HG03108 (cell line): ENCODE results near the gene EFHC2.
"Not testable (repeated sequence)": the region's sequence is repeated elsewhere in the genome, so short reads cannot be mapped to it uniquely, and the experiment has no call there.

Source experiments
- ATAC-seq: cut with Tn5 transposase; IDR thresholded peaks from one replicate; pipeline ENCODE4 v1.9.1; 2021; ENCODE audit warnings: moderate library complexity; ENCODE audit not compliant: unreplicated experiment

The EFHC2 gene

DNA sequence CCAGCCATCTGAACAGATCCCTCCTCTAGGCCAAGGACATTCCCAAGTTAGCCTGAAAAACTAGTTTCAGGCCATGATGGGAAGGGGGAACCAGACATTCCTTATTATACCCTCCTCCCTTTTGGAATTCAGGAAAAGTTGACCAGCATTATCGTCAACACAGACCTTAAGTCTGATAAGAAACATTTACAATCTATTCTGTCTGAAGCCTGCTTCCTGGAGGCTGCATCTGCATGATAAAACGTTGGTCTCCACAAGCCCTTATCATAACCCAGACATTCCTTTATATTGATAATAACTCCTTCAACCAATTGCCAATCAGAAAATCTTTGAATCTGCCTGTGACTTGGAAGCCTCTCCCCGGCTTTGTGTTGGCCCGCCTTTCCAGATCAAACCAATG lies 44.3 kb downstream of the EFHC2 start:
- no peak for ATAC-seq

DNA sequence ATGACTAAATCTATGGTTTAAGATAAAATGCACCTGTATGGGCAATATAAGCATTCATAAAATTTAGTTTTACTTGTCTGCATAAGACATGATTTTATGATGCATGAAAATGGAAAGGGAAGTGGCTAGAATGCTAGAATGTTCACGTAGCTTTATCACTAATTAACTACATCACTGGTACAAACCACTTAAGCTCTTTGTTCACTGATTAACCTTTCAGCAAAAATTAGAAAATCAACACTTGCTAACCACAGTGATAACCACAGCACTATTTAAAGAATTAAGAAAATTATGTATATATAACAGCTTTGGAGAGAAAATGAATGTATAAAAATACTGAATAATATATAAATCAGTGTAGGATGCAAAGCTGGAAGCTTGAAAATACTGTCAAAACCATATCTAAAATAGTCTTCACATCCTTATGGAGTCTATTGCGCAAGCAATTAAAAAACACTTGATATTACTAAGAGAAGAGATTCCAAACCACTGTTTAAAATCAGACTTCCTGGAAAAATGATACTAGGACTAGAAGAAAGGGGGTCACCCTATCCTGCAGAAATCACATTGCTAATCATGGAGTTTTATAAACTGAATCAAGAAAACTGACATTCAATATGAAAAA lies 51.9 kb downstream of the EFHC2 start:
- ATAC-seq: peak; percentile 63

- ATAC-seq: no peak
Observed at GRCh38 chrX:44290718-44291117, 52.8 kb downstream of the EFHC2 start.

DNA sequence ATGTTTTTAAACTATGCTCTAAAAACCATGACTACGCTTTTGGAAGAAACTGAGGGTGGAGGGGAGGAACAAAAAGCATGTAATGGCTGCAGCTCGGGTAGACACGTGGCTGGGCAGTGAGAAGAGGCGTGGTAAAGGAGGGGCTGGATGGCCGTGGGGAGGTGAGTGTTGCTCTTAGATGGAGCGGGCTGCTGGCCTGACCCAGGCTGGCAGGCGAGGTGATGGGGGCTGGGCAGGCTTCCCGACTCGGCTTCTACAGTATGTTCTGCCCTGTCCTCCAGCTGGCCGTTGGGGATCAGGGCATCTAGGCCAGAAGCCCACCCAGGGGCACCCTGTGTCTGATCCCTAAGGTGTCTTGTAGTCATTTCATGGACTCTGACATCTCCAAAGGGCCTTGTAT lies 60.7 kb downstream of the EFHC2 start:
- ATAC-seq: no peak

DNA sequence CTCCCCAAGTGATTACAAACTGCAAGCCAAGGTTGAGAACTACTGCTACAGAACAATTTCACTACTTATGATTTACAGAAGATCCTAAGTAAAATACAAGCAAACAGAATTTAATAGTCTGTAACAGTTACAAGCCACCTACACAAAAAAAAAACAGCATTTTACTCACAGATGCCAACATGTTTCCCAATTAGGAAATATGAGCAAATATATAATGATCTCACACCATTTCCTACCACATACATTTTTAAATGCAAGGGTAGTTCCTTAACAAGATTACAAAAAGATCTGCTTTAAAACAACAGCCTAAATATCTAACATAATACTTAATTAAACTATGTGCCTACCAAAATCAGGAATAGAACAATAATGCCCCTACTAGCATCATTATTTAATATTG lies 63.4 kb downstream of the EFHC2 start:
- ATAC-seq: no peak

DNA sequence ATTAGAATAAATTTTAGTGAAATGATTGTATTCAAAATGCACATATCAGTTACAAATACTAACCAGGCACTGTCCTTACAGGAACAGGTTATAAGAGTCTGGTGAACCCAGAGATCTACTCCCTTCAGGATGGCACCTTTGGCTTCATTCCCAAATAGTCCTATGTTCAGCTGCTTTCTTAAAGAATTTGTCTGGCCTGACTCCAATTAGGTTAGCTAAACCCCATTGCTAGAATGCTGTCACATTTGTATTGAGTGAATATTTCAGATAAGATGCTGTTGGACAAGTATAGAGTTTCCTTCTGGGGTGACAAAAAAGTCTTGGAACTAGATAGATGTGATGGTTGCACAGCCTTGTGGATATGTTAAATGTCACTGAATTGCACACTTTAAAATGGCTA lies 69.4 kb downstream of the EFHC2 start:
- no peak for ATAC-seq

DNA sequence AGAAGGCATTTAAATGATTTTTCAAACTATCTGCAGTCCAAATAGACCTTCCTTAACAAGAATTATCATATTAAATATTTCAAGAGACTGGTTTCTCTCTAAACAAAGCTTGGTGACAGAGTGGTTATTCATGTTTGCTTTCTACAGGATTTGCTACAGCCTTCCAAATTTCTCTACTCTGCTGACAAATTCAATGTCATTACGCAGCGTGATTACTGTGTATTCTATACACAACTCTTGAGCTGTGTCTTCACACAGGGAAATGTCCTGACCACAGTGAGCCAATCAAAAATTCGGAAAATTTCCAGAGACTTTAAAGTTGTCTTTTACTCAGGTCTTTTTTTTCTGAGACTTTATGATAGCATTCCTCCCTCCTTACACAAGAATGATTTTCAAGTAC lies 75.6 kb downstream of the EFHC2 start:
- no peak for ATAC-seq

DNA sequence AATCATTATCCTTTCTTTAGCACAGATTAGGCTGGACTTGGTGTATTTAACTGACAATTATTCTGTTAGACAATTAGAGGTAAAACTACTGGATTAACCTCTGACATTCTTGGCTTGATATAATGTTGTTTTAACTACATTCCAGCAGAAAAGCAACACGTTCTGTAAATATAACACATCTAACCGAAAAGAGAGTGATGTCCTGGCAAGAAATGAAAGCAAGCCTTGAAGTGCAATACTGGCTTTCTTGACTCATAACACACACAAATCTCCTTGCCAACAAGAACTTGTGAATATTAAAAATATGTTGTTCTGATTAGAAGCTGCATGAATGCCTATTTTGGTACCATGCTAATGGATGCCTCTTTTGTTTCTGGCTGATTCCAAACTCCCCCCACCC lies 76.4 kb downstream of the EFHC2 start:
- ATAC-seq: no peak

DNA sequence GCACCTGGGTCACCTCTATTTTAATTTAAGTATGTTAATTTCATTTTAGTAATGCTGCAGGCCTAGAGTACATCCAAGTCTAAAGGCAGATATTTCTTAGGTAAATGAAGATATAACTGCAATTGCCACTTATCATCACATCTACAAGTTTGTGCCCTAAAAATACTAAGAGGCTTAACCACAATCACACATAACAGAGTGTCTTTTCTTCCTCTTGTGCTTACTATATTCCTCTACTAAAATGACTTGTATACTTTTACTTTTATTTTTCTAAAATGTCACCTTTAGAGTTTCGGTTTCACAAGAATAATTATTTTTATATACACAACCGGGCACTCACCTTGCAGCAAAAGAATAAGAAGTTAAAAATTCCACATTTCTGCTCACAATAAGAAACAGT lies 77.9 kb downstream of the EFHC2 start:
- no peak for ATAC-seq

DNA sequence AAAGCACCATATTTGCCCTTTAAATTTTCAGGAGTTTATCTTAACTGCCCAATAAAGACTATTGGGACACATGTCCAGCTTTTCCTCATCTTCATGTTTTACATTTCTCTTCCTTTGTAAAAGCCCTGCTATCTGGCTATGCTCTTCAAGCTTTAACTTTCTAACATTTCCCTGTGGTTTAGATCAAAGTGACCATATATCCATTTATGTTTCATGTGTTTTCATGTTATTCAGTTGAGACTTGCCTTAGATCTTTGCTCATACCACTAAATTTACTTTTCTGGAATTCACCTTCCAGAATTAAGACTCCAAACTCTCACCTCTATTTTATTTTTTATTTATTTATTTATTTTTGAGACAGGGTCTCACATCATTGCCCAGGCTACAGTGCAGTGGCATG lies 78.5 kb downstream of the EFHC2 start:
- ATAC-seq: no peak

GRCh38 chrX:44261286-44261685 lies 82.2 kb downstream of the EFHC2 start:
- no peak for ATAC-seq

DNA sequence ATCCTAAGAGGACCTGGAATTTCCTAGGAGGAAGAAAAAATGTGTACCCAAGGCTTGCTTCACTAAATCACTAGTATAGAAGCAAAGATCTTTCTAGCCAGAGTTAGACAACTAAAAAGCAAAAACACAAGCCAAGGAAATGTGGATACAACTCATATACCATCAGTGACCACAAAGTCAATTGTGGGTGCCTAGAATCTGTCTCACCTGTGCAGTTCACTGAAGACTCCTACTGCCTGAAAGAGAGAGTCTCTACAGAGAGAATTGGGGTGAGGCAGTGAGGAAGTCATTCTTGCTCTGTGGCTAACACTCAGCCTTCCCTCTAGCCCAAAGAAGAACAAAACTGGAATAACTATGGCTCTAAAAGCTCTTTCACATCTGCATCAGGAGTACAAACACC lies 82.9 kb downstream of the EFHC2 start:
- ATAC-seq: no peak

- ATAC-seq: not testable (repeated sequence)
Observed at GRCh38 chrX:44255742-44256141, 87.7 kb downstream of the EFHC2 start.

DNA sequence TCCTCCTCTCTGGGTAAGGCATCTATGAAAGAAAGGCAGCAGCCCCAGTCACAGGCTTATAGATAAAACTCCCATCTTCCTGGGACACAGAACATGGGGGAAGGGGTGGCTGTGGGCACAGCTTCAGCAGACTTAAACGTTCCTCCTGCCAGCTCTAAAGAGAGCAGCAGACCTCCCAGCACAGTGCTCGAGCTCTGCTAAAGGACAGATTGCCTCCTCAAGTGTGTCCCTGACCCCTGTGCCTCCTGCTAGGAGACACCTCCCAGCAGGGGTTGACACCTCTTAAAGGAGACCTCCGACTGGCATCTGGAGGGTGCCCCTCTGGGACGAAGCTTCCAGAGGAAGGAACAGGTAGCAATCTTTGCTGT lies 89.9 kb downstream of the EFHC2 start:
- ATAC-seq: no peak

DNA sequence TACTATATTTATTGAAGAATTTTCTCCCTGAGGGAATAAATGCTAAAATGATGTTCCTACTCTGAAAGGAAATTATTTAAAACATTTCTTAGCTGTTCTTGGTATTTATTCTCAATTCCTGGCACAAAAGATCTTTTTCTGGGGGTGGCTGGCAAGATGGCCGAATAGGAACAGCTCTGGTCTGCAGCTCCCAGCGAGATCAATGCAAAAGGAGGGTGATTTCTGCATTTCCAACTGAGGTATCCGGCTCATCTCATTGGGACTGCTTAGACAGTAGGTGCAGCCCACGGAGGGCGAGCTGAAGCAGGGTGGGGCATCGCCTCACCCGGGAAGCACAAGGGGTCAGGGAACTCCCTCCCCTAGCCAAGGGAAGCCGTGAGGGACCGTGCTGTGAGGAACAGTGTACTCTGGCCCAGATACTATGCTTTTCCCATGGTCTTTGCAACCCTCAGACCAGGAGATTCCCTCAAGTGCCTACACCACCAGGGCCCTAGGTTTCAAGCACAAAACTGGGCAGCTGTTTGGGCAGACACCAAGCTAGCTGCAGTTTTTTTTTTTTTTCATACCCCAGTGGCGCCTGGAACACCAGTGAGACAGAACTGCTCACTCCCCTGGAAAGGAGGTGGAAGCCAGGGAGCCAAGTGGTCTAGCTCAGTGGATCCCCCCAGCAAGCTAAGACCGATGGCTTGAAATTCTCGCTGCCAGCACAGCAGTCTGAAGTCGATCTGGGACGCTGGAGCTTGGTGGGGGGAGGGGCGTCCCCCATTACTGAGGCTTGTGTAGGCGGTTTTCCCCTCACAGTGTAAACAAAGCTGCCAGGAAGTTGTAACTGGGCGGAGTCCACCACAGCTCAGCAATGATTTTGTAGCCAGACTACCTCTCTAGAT lies 90.5 kb downstream of the EFHC2 start:
- ATAC-seq: peak; percentile 93

- no peak for ATAC-seq
Observed at GRCh38 chrX:44247468-44247867, 96.0 kb downstream of the EFHC2 start.

DNA sequence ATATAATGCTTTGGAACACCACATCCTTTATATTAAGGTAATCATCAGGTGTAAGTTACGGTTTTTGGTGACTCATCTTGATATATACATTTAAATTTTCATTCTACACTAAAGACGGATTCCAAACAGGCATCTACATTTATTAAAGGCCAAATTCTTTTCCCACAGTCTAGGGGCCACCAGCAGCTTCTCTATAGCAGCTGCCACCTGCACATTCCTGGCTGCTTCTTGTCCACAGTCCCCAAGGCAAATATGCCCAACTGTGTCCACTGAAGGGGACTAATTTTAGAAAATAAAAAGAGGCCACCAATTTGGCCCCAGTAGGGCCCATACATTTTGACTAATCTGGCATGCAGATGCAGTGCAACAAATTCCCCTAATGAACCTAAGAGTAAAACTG lies 96.6 kb downstream of the EFHC2 start:
- ATAC-seq: no peak

- no peak for ATAC-seq
Observed at GRCh38 chrX:44245733-44246132, 97.7 kb downstream of the EFHC2 start.

DNA sequence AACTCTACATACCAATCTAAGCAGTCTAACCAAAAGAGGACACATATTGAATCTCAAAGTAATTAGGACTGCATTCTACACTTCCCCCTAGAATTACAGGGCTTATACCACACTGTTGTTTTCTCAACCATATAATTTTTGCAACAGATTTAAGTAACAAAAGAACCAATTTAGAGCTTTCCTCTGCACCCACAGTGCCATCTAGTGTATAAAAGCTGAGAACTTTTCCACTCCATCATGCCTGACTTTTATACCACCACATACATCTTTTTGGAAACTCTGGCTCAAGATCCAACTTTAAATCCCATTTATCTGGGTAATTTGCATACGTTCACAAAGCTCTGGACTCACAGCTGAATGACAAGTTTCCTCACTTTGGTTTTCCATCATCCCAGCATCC lies 99.5 kb downstream of the EFHC2 start:
- no peak for ATAC-seq

- ATAC-seq: no peak
Observed at GRCh38 chrX:44241546-44241945, 101.9 kb downstream of the EFHC2 start.

DNA sequence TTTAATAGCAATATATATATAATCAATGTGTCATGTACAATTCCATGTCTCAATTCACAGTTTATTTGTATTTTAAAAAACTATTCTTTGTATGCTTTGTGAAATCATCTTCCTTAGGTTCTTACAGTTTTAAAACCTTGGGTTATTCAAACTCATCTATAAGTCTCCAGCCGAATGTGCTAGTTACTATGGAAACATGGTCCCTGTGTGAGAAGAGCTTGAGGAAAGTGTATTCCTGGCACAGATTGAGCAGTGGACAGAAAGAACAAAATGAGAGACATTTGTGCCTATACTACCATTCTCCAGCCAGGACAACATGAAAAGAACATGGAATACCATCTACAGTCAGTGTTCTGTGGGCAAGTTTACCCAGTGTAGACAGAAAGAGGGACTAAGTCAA lies 103.4 kb downstream of the EFHC2 start:
- ATAC-seq: no peak

GRCh38 chrX:44239036-44239435 lies 104.4 kb downstream of the EFHC2 start:
- ATAC-seq: no peak

- no peak for ATAC-seq
Observed at GRCh38 chrX:44235534-44235933, 107.9 kb downstream of the EFHC2 start.
